Fibroblast of lung (primary cell): Measurements from ENCODE around the gene HIPK2.

ENCODE experiments used
- CTCF ChIP-seq, 2 donors: IDR thresholded peaks in 1 of 2; conservative IDR thresholded peaks in 1 of 2; 1 replicate in 1 of 2; 2 replicates in 1 of 2; pipeline ENCODE4 v1.5.1; 2011 to 2012; ENCODE audit warnings: low read length in 2 of 2, control low read depth in 1 of 2, inconsistent platforms in 1 of 2, low read depth in 1 of 2, mild to moderate bottlenecking in 1 of 2
- EZH2 ChIP-seq: IDR thresholded peaks from 2 replicates; pipeline ENCODE4 v1.5.1; 2012; ENCODE audit warnings: low read length, control low read depth, mild to moderate bottlenecking; ENCODE audit errors: missing control alignments

DNA sequence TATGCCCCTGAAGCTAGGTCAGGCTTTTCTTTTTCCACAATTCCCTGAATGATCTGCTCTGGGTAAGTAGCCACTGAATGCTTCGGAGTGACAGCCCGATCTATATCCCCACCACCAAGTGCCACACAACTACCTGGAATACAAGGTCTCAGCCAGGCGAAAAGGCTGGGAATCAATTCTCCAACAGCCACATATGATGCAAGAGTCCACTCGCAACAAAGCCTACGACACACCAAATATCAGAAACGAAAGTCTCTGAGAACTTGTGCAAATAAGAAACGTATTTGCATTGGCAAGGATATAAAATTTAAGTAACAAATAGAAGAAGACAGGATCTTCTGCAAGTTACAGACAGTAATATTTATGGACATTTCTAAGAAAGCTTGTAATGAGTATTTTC, 5.7 kb downstream of the HIPK2 start:
- TF ChIP-seq CTCF (conservative IDR thresholded peaks at IDR 0.05 in 1 of 2, IDR thresholded peaks at IDR 0.05 in 1 of 2; ENCODE audit: low read depth in 1 of 2, low read length in 2 of 2) = no peak
- no peak for TF ChIP-seq EZH2
